Adrenal gland (tissue), 12 donors: Measurements from ENCODE around the gene IPPK. TPM values are rescaled to one million over a fixed set of nuclear protein-coding genes. Genes with fewer than 3 reads are reported as not detected.
A peak's percentile ranks its signal among the peaks of the same experiment; 100 is the strongest.

Source experiments
- DNase-seq, 7 donors: peaks; one replicate each; pipeline ENCODE4 v3.0.0-alpha.2; 2019 to 2020
- H3K27ac ChIP-seq, 5 donors: fragments of 200-600 bp; sonication (generic) in 4 of 5; 1 replicate in 3 of 5; 2 replicates in 2 of 5; pipeline versions ENCODE4 v1.5.1 to v1.8.0; 2016 to 2020; ENCODE audit warnings: mild to moderate bottlenecking in 1 of 5
- H3K27me3 ChIP-seq: fragments of 200-600 bp; 2 replicates; pipeline ENCODE4 v1.8.0; 2021
- H3K36me3 ChIP-seq, 2 donors: fragments of 200-600 bp; replicated peaks in 1 of 2; 1 replicate in 1 of 2; 2 replicates in 1 of 2; pipeline versions ENCODE4 v1.5.1 to v1.8.0; 2018 to 2022
- H3K4me1 ChIP-seq, 2 donors: fragments of 200-600 bp; replicated peaks in 1 of 2; 1 replicate in 1 of 2; 2 replicates in 1 of 2; pipeline versions ENCODE4 v1.5.1 to v1.8.0; 2018 to 2021
- H3K4me3 ChIP-seq, 4 donors: fragments of 200-600 bp; sonication (generic) in 3 of 4; one replicate each; pipeline ENCODE4 v1.5.1; 2016 to 2018
- H3K9me3 ChIP-seq, 3 donors: fragments of 200-600 bp; sonication (generic) in 1 of 3; replicated peaks in 1 of 3; 1 replicate in 2 of 3; 2 replicates in 1 of 3; pipeline versions ENCODE4 v1.5.1 to v1.8.0; 2016 to 2021
- POLR2A ChIP-seq, 2 donors: fragments of 450-650 bp; IDR thresholded peaks; one replicate each; pipeline ENCODE4 v1.6.1; 2017; ENCODE audit warnings: antibody characterized with exemption in 2 of 2, mild to moderate bottlenecking in 2 of 2, moderate library complexity in 1 of 2
- WGBS, 4 donors: extraction: QIAGEN DNeasy Blood & Tissue Kit in 2 of 4; methylation state at CpG; one replicate each; pipeline versions ENCODE4 v1.1.5 to v1.1.7; 2013 to 2017; 5-methylcytosine and 5-hydroxymethylcytosine counted together
- intact Hi-C, 2 donors: fragments of 100-400 bp; cut with DNase I; formaldehyde crosslinking; loops; one replicate each; pipeline versions ENCODE4 v1.14.1 to v1.15.0; 2022 to 2023
- polyA plus RNA-seq, 3 donors: library from polyadenylated mRNA; stranded (reverse); fragments of 200-250 nt in 2 of 3; fragments of 350-450 nt in 1 of 3; fragmentation: Illumina TruSeq in 1 of 3; extraction: RNeasy Lipid Tissue Mini Kit (QIAGEN cat#74804) in 1 of 3; gene quantifications; one replicate each; pipeline ENCODE4 v1.2.3, GENCODE V29; 2013 to 2014
- total RNA-seq, 9 donors: library from RNA; depleted of rRNA in 4 of 9; stranded (reverse); fragments of >200 nt in 4 of 9; fragments of 120-200 nt in 1 of 9; fragmentation: NEBNext Ultra II Directional in 1 of 9; extraction: Animal tissue kit (Norgen Biotek cat#: 25700) in 1 of 9; gene quantifications; one replicate each; pipeline versions ENCODE4 v1.1.0 to v1.2.4, GENCODE V29; 2013 to 2023
- TF ChIP-seq, protein P1 (sequence below), 6 experiments: fragments of 450-650 bp in 4 of 6; fragments of 200-600 bp in 2 of 6; sonication (generic) in 1 of 6; IDR thresholded peaks; 1 replicate in 5 of 6; 2 replicates in 1 of 6; pipeline versions ENCODE4 v1.5.1 to v1.8.0; 2016 to 2021; ENCODE audit warnings: antibody characterized with exemption in 6 of 6, mild to moderate bottlenecking in 2 of 6, moderate library complexity in 1 of 6
- donor health status: healthy with polysubstance abuse.
- donor health status: Bipolar disorder and iron deficiency.
- donor health status: DM: yes; HTN: yes; CAD: no.
- donor health status: DM: no; HTN: no; CAD: no.
- donor health status: DM: no; HTN: no; CAD: no.
- donor health status: DM: yes; HTN: yes; CAD: no.

The IPPK gene
- total and polyA plus RNA-seq, 12 donors: 2.9 to 22.2 (median 9.0) TPM

DNA sequence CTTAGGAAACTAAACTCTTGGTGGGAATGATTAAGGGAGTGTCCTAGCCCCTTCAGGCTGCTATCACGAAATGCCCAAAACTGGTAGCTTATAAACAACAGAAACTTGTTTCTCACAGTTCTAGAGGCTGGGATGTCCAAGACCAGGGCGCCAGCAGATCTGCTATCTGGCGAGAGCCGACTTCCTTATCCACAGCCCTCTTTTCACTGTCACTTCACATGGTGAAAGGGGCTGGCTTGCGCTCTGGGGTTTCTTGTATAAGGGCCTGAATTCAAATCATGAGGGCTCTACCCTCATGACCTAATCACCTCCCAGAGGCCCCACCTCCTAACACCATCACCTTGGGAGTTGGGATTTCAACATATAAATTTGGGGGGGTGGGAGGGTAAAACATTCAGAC lies 49.1 kb downstream of the IPPK start:
- 90 to 100% (median 94%) methylated on average over 4 to 5 of the region's 5 CpGs for WGBS, 4 donors
- Histone ChIP-seq H3K4me3 (no peak overlapping the region), H3K4me1 (peaks cover 21 to 31% of the 10 kb centered on the region in 2 donors), H3K27me3 (no peaks in the 10 kb centered on the region), H3K36me3 (peaks cover 0 to 9% of the 10 kb centered on the region in 2 donors), H3K27ac (no peak overlapping the region), H3K9me3 (no peaks in the 10 kb centered on the region)
- intact Hi-C loops: no loop called here
- no peak for TF ChIP-seq POLR2A (IDR thresholded peaks at IDR 0.05)
- TF ChIP-seq, protein P1, sequence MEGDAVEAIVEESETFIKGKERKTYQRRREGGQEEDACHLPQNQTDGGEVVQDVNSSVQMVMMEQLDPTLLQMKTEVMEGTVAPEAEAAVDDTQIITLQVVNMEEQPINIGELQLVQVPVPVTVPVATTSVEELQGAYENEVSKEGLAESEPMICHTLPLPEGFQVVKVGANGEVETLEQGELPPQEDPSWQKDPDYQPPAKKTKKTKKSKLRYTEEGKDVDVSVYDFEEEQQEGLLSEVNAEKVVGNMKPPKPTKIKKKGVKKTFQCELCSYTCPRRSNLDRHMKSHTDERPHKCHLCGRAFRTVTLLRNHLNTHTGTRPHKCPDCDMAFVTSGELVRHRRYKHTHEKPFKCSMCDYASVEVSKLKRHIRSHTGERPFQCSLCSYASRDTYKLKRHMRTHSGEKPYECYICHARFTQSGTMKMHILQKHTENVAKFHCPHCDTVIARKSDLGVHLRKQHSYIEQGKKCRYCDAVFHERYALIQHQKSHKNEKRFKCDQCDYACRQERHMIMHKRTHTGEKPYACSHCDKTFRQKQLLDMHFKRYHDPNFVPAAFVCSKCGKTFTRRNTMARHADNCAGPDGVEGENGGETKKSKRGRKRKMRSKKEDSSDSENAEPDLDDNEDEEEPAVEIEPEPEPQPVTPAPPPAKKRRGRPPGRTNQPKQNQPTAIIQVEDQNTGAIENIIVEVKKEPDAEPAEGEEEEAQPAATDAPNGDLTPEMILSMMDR (IDR thresholded peaks at IDR 0.05): no peak
- DNase-seq: peak in 2 of 7 donors; percentile 10 to 49

DNA sequence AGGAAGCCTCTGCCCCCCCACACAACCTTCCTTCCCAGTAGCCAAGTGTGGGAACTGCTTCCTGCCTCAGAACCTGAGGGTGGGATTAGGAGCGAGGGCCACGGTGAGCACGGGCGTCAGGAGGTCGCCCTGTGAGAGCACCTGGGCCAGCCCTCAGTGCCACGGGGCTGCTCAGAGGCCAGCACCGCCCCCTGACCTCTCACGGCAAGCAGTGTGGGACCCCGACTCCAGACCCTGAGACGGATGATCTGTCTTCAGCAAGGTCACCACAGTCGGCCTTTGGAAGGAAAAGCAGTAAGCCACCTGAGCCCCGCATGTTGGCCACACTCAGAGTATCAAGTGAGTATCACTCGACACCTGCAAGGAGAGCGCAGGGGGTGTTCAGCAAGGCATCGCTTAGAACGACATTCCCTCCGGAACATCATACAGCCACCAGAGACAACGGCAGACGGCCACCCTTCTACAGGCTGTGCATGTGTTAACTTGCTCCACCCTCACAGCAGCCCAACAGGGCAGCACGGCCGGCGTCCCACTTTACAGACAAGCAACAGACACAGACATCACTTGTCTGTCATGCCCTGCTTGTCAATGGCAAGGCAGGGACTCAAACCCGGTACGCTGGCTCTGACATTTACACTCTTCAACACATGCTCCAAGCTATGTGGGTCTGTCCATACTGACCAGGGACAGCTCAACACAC lies 50.2 kb downstream of the IPPK start:
- Histone ChIP-seq H3K27me3 (no peaks in the 10 kb centered on the region), H3K4me3 (no peak overlapping the region), H3K9me3 (no peaks in the 10 kb centered on the region), H3K36me3 (peaks cover 0 to 9% of the 10 kb centered on the region in 2 donors), H3K27ac (peak overlapping the region in 1 of 5 donors; percentile 93), H3K4me1 (peaks cover 21 to 40% of the 10 kb centered on the region in 2 donors)
- DNase-seq: peak in 3 of 7 donors; percentile 10 to 47 (median 17)
- TF ChIP-seq, protein P1 (IDR thresholded peaks at IDR 0.05): no peak
- TF ChIP-seq POLR2A (IDR thresholded peaks at IDR 0.05): no peak
- intact Hi-C loops: no loop called here
- 79 to 100% (median 88%) methylated on average over 7 to 24 of the region's 24 CpGs for whole genome bisulfite sequencing, 4 donors

DNA sequence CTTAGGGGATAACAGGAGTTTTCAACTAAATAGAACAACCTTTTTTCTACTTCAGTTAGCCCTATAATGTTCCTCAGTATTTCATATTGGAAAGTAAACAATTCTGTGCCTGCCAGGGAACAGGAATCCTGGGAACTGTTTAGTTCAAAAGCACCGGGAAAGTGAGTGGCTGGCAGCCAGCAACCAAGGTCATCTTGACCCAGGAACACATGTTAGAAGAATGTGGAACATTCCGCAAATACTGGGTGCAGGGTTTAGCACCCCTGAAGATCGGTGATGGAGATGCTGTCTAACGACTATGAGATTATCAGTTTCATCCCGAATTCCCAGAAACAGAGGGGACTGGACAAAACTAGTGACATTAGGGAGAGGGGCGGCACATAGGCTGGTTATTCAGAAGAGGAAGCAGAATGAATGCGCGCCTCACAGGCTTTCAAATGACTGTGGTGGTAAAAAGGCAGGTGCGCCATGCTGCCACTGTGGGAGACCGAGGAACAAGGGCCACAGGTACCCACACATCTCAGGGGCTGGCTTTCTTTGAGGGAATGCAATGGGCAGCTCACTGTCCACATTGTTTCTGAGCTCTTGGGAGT lies 51.2 kb downstream of the IPPK start:
- WGBS, 4 donors: 67 to 82% (median 69%) methylated on average over 10 of the region's 10 CpGs
- H3K9me3 ChIP-seq: no peaks in the 10 kb centered on the region
- TF ChIP-seq POLR2A (IDR thresholded peaks at IDR 0.05): no peak
- peaks cover 0 to under 1% of the 10 kb centered on the region in 2 donors for H3K36me3 ChIP-seq
- H3K4me3 ChIP-seq: no peak overlapping the region
- H3K27ac ChIP-seq: peak overlapping the region in 4 of 5 donors; percentile 41 to 93 (median 79)
- intact Hi-C loops: no loop called here
- H3K27me3 ChIP-seq: no peaks in the 10 kb centered on the region
- DNase-seq: peak; percentile 49 to 82 (median 68)
- H3K4me1 ChIP-seq: peaks cover 21 to 40% of the 10 kb centered on the region in 2 donors

DNA sequence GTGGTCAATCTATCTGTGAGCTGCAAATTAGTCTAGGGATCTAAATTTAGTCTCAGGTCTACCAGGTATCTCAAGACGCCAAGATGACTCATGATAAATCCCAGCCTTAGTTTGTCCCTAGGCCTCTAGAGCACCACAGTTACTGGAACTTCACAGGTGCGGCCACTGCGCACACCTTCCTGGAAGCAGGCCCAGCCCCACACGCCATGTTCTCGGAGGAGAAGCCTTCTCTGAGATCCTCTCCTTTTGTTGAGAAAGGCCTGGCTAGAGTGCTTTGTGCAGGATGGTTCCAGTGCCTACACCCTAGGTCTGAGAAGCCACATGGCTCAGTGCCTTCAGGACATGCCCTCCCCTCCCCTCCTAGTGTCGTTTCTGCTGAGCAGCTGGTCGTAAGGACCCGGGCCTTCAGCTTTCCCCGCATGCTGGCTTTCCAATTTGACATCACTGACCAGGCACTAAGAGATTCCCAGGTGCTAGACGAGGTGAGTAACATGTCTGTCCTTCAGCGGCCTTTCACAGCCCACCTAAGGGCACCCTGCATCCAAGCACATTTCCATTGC lies 51.9 kb downstream of the IPPK start:
- Histone ChIP-seq H3K27me3 (no peaks in the 10 kb centered on the region), H3K4me3 (no peak overlapping the region), H3K27ac (peak overlapping the region in 4 of 5 donors; percentile 41 to 93 (median 79)), H3K36me3 (peaks cover 0 to 2% of the 10 kb centered on the region in 2 donors), H3K4me1 (peaks cover 21 to 40% of the 10 kb centered on the region in 2 donors), H3K9me3 (no peaks in the 10 kb centered on the region)
- intact Hi-C loops: no loop called here
- peak in 3 of 7 donors; percentile 9 to 45 (median 18) for DNase-seq
- TF ChIP-seq, protein P1 (IDR thresholded peaks at IDR 0.05): no peak
- no peak for TF ChIP-seq POLR2A (IDR thresholded peaks at IDR 0.05)
- 69 to 79% (median 76%) methylated on average over 10 to 11 of the region's 11 CpGs for WGBS, 4 donors
